Measurements from ENCODE around the gene JADE2.

GRCh38 chr5:134585966-134586365 lies 60.5 kb downstream of the JADE2 start:
- TF ChIP-seq POLR2A (IDR thresholded peaks at IDR 0.05), result no peak
- no peak for TF ChIP-seq CTCF (IDR thresholded peaks at IDR 0.05)
